ENCODE results near the gene TRAM1L1.

DNA sequence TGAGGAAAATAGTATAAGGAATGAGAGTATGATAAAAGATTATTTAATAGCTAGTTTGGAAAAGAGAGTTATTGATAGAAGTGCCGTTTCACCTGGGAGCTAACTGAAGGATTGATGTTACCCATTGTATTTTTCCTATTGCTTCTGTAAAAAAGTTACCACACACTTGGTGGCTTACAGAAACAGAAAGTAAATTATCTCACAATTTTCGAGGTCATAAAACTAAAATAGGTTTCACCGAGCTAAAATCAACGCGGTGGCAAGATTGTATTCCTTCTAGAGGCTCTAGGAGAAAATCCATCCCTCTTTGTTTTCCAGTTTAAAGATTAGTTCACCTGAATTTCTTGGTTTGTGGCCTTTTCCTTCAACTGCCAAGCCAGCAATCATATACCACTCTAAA lies 11.1 kb upstream of the TRAM1L1 start:
- no peak for TF ChIP-seq POLR2A (IDR thresholded peaks at IDR 0.05)
- TF ChIP-seq, protein P1, sequence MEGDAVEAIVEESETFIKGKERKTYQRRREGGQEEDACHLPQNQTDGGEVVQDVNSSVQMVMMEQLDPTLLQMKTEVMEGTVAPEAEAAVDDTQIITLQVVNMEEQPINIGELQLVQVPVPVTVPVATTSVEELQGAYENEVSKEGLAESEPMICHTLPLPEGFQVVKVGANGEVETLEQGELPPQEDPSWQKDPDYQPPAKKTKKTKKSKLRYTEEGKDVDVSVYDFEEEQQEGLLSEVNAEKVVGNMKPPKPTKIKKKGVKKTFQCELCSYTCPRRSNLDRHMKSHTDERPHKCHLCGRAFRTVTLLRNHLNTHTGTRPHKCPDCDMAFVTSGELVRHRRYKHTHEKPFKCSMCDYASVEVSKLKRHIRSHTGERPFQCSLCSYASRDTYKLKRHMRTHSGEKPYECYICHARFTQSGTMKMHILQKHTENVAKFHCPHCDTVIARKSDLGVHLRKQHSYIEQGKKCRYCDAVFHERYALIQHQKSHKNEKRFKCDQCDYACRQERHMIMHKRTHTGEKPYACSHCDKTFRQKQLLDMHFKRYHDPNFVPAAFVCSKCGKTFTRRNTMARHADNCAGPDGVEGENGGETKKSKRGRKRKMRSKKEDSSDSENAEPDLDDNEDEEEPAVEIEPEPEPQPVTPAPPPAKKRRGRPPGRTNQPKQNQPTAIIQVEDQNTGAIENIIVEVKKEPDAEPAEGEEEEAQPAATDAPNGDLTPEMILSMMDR (IDR thresholded peaks at IDR 0.05): no peak

All from body of pancreas (tissue), 4 donors.